Astrocyte (in vitro differentiated cells and primary cell): ENCODE results near the gene ISG15. TPM values are rescaled to one million over a fixed set of nuclear protein-coding genes. Genes with fewer than 3 reads are reported as not detected.

Experiments
- DNase-seq: peaks from one replicate; pipeline ENCODE4 v3.0.0-alpha.2; 2010; ENCODE audit warnings: low read depth
- FAIRE-seq: peaks from 2 replicates; lab custom pipeline; 2011; peaks lifted over from hg19 to GRCh38; lab: Jason Lieb, UNC
- H2AFZ ChIP-seq: 2 replicates; pipeline ENCODE4 v1.6.0; 2012; ENCODE audit warnings: low read depth, low read length, inconsistent platforms
- H3K27ac ChIP-seq: 2 replicates; pipeline ENCODE4 v1.5.1; 2011; ENCODE audit warnings: low read depth, low read length, inconsistent platforms
- H3K27me3 ChIP-seq: 2 replicates; pipeline ENCODE4 v1.6.0; 2011; ENCODE audit warnings: low read length, inconsistent platforms; ENCODE audit not compliant: insufficient read depth
- H3K36me3 ChIP-seq: 2 replicates; pipeline ENCODE4 v1.5.1; 2011; ENCODE audit warnings: low read length, inconsistent platforms; ENCODE audit not compliant: insufficient read depth
- H3K4me1 ChIP-seq: 2 replicates; pipeline ENCODE4 v1.5.1; 2011; ENCODE audit warnings: low read length, inconsistent platforms; ENCODE audit not compliant: insufficient read depth
- H3K4me2 ChIP-seq: 2 replicates; pipeline ENCODE4 v1.6.0; 2012; ENCODE audit warnings: low read length, inconsistent platforms
- H3K4me3 ChIP-seq: 2 replicates; pipeline ENCODE4 v1.5.1; 2011; ENCODE audit warnings: low read depth, mild to moderate bottlenecking, low read length, inconsistent platforms; ENCODE audit not compliant: insufficient read depth
- H3K79me2 ChIP-seq: 2 replicates; pipeline ENCODE4 v1.6.0; 2012; ENCODE audit warnings: mild to moderate bottlenecking, low read length, inconsistent platforms; ENCODE audit not compliant: insufficient read depth
- H3K9ac ChIP-seq: 2 replicates; pipeline ENCODE4 v1.6.0; 2012; ENCODE audit warnings: mild to moderate bottlenecking, low read length, inconsistent platforms
- H3K9me3 ChIP-seq: 2 replicates; pipeline ENCODE4 v1.5.1; 2012; ENCODE audit warnings: low read depth, mild to moderate bottlenecking, low read length, inconsistent platforms; ENCODE audit not compliant: insufficient read depth
- H4K20me1 ChIP-seq: 2 replicates; pipeline ENCODE4 v1.6.0; 2012; ENCODE audit warnings: low read length, inconsistent platforms; ENCODE audit not compliant: insufficient read depth
- H3K27ac Mint-ChIP-seq: one replicate; pipeline ENCODE4 v1.8.0; 2021; ENCODE audit warnings: mild to moderate bottlenecking, mixed read lengths; ENCODE audit not compliant: unreplicated experiment
- H3K27me3 Mint-ChIP-seq: one replicate; pipeline ENCODE4 v1.8.0; 2021; ENCODE audit warnings: low read depth, mixed read lengths; ENCODE audit not compliant: unreplicated experiment
- H3K36me3 Mint-ChIP-seq: one replicate; pipeline ENCODE4 v1.8.0; 2021; ENCODE audit warnings: low read depth, mixed read lengths; ENCODE audit not compliant: unreplicated experiment
- H3K4me1 Mint-ChIP-seq: one replicate; pipeline ENCODE4 v1.8.0; 2021; ENCODE audit warnings: low read depth, mixed read lengths; ENCODE audit not compliant: unreplicated experiment
- H3K4me3 Mint-ChIP-seq: one replicate; pipeline ENCODE4 v1.8.0; 2021; ENCODE audit warnings: mild to moderate bottlenecking, moderate library complexity, mixed read lengths; ENCODE audit not compliant: unreplicated experiment
- H3K9me3 Mint-ChIP-seq: one replicate; pipeline ENCODE4 v1.8.0; 2021; ENCODE audit warnings: mild to moderate bottlenecking, mixed read lengths; ENCODE audit not compliant: unreplicated experiment
- CTCF ChIP-seq: IDR thresholded peaks from 2 replicates; pipeline ENCODE4 v1.5.1; 2011; ENCODE audit warnings: low read depth, mild to moderate bottlenecking, inconsistent platforms, low read length, moderate library complexity; ENCODE audit not compliant: insufficient read depth
- EZH2 ChIP-seq: IDR thresholded peaks from 2 replicates; pipeline ENCODE4 v1.6.1; 2012; ENCODE audit warnings: mild to moderate bottlenecking, low read length, inconsistent platforms; ENCODE audit not compliant: insufficient read depth
- total RNA-seq: library from RNA; stranded (reverse); gene quantifications from 2 replicates; pipeline ENCODE4 v1.2.1, GENCODE V29; 2021

The ISG15 gene
- total RNA-seq, 1 donor from 2014 or later = 1,830 TPM

- no peak overlapping the region for H3K27ac ChIP-seq
Measured at GRCh38 chr1:1004780-1005697, 8.3 kb upstream of the ISG15 start.

GRCh38 chr1:1005774-1006304 lies 7.5 kb upstream of the ISG15 start:
- H3K36me3 Mint-ChIP-seq = peaks cover 9% of the 10 kb centered on the region
- H3K9me3 ChIP-seq = no peaks in the 10 kb centered on the region
- no peak overlapping the region for H3K4me3 Mint-ChIP-seq
- H4K20me1 ChIP-seq = peaks cover 22% of the 10 kb centered on the region
- H2AFZ ChIP-seq = no peak overlapping the region
- no peaks in the 10 kb centered on the region for H3K36me3 ChIP-seq
- no peak overlapping the region for H3K9ac ChIP-seq
- no peak for FAIRE-seq
- no peaks in the 10 kb centered on the region for H3K27me3 Mint-ChIP-seq
- no peak for DNase-seq
- no peak overlapping the region for H3K4me3 ChIP-seq
- no peaks in the 10 kb centered on the region for H3K27me3 ChIP-seq
- no peak overlapping the region for H3K4me2 ChIP-seq
- no peak overlapping the region for H3K27ac ChIP-seq
- no peak overlapping the region for H3K27ac Mint-ChIP-seq
- H3K4me1 Mint-ChIP-seq = peaks cover 18% of the 10 kb centered on the region
- TF ChIP-seq EZH2 (no peak), CTCF (no peak)
- no peaks in the 10 kb centered on the region for H3K9me3 Mint-ChIP-seq
- H3K4me1 ChIP-seq = peaks cover 15% of the 10 kb centered on the region
- no peaks in the 10 kb centered on the region for H3K79me2 ChIP-seq

More at GRCh38 chr1:1004780-1005697, 8.3 kb upstream of the ISG15 start:
- Histone ChIP-seq H3K27me3 (no peaks in the 10 kb centered on the region), H4K20me1 (peaks cover 22% of the 10 kb centered on the region), H3K4me3 (no peak overlapping the region), H3K36me3 (no peaks in the 10 kb centered on the region), H3K9me3 (no peaks in the 10 kb centered on the region), H3K79me2 (no peaks in the 10 kb centered on the region), H3K4me1 (peaks cover 20% of the 10 kb centered on the region), H3K4me2 (peak overlapping the region; percentile 49), H3K9ac (peak overlapping the region; percentile 20), H2AFZ (peak overlapping the region; percentile 27)
- FAIRE-seq (no peak), DNase-seq (no peak)
- peaks cover 18% of the 10 kb centered on the region for H3K4me1 Mint-ChIP-seq
- TF ChIP-seq EZH2 (peak; percentile 34), CTCF (no peak)
- peaks cover 9% of the 10 kb centered on the region for H3K36me3 Mint-ChIP-seq
- H3K9me3 Mint-ChIP-seq = no peaks in the 10 kb centered on the region
- peak overlapping the region; percentile 88 for H3K27ac Mint-ChIP-seq
- H3K4me3 Mint-ChIP-seq = peak overlapping the region; percentile 69
- no peaks in the 10 kb centered on the region for H3K27me3 Mint-ChIP-seq
